Muscle of back (tissue), 11 donors: ENCODE results near the gene FAM185A. TPM values are rescaled to one million over a fixed set of nuclear protein-coding genes. Genes with fewer than 3 reads are reported as not detected.
A peak's percentile ranks its signal among the peaks of the same experiment; 100 is the strongest.
"Not testable (repeated sequence)": the region's sequence is repeated elsewhere in the genome, so short reads cannot be mapped to it uniquely, and the experiment has no call there.

ENCODE experiments used
- DNase-seq, 3 donors: peaks; one replicate each; pipeline versions ENCODE4 v3.0.0 to v3.0.0-alpha.2; 2013
- polyA plus RNA-seq, 10 donors: library from polyadenylated mRNA; unstranded; fragments of 120-200 nt; gene quantifications; one replicate each; pipeline ENCODE4 v1.2.1, GENCODE V29; 2013; ENCODE audit not compliant: insufficient read length in 10 of 10

The FAM185A gene
- polyA plus RNA-seq, 10 donors: 3.5 to 8.2 (median 5.2) TPM

DNA sequence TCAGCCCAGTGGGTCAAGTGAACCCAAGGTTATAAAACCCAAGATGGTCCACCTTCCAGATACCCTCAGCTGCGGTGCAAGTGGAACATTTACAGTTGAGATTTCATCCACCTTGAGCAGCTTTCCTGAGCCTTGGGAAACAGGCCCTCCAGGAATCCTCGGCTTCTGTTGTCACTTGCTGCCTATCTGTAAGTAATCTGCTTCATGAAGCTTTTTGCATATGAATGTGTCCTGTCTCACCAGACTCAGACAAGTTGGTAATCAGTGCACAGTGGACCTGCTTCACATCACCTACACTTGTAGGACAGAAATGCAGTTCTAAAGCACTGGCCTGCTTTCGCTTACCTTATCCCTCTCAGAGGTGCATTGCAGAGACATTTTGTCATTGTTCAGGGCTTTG, 80.3 kb downstream of the FAM185A start:
- no peak for DNase-seq

DNA sequence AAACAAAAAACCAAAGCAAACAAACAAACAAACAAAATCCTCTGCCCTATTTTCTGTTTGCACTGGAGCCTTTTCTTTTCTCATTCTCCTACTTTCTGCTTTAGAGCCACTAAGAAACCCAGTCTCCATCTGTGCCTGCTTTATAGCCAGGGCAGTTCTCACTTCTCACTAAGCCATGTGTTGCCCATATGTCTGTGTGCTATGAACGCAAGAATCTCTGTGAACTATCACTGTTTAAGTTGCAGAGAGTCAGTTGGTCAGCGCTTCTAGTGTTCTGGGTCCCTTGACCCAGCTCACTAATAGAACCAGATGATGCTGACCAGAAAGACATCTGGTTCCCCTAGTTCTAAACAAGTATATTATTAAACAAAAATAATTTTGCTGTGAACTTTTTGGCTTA, 81.4 kb downstream of the FAM185A start:
- no peak for DNase-seq

DNA sequence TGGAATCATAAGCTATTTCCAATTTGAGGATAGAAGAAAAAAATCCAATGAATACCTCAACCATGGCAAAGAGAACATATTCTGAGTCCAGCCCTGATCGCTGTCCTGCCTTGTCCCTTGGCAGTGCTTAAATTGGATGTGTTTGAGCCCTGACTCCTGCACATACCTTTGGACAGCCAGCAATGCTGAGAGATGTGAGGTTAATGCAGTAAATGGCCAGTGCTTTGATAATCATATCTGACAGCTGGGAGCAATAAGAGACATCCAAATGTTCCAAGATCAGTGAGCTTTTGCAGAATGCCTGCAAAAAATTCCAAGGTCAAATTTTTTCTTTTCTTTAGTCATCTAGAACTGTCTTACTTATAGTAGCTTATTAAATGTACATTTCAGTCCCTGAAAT, 83.9 kb downstream of the FAM185A start:
- peak in 2 of 3 donors; percentile 55 to 59 for DNase-seq

DNA sequence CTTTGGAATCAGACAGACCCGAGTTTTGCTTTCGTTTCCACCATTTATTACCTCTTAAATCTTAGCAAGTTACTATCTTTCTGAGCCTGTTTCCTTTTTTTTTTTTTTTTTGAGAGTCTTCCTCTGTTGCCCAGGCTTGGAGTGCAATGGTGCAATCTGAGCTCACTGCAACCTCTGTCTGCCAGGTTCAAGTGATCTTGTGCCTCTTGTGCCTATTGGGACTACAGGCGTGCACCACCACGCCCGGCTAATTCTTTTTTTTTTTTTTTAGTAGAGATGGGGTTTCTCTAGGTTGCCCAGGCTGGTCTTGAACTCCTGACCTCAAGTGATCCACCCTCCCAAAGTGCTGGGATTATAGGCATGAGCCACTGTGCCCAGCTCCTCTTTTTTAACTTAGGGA, 84.5 kb downstream of the FAM185A start:
- no peak for DNase-seq

DNA sequence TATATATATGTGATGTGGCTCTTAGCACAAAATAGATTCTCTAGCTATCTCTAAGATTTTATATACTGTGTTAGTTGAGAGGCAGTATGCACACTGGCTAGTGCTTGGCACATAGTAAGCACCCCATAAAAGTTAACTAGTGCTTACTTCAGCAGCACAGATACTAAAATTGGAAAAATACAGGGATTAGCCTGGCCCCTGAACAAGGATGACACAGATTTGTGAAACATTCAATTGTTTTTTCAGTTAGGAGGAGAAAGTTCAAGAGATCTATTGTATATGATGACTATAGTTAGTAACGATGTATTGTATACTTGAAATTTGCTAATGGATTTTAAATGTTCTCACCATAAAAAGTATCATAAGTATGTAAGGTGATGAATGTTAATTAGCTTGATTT, 85.7 kb downstream of the FAM185A start:
- DNase-seq: no peak

DNA sequence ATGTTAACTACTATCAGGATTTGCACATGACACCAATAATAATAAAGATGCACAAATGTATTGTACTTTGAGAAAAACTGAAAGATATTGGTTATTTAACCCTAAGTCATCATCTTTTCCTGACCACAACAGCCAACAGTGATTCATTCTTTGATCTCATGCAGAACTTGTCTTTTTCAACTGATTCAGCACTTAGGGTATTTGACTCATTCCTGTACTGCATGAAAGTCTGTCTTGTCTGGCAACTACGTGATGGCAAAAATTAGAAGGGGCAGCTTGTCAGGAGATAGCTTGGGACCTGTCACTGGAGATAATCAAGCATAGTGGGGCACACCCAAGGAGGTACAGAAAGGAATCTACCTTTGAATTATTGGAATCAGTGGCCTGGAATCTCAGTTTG, 86.2 kb downstream of the FAM185A start:
- DNase-seq: peak in 1 of 3 donors; percentile 63

DNA sequence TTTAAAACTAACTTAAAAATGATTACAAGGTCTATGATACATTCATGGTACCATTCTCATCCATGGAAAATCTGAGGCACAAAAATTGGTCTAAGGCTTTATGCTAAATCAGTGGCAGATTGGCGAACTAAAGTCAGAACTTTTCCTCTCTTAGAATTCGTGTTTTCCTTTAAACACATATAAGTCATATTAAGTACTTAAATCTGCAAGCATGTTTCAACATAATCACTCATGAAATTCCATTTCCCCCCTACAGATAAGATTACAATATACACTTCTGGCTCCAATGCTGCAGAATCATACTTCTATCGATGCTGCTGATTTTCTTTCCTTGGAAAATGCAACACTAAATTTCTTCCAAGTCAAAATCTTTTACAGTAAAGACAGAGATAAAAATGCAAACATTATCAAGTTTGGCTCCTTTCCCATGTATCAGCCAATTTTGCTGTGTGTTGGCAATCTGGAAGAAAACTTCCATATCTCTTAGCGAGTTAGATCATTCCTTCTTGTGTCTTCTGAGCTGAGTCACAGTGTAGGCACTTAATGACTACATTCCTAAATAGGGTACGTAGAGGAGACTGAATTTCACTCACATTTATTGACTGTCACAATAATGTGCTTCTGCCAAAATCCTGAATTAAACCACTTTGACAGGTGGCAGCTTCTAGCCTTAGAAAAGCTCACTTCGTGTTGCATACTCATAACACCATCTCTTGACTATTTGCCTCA, 87.6 kb downstream of the FAM185A start:
- peak; percentile 59 to 85 (median 71) for DNase-seq

DNA sequence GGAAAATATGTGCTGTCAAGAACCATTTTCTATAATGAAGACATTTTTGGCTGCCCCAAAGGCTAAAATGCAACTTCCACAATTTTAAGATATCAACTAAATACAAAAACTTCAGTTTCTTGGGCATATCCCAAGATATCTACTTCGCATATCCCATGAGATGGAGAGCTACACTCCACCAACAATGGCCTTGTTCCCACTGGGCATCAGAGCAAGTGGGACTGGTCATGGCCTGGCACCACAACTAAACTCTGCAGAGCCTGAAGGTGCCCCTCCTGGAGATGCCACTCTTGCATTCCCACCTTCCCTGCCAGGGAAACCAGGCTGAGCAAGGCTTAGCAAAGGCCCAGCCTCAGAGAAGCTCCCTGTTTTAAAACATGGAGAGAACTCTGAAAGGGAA, 88.2 kb downstream of the FAM185A start:
- no peak for DNase-seq

DNA sequence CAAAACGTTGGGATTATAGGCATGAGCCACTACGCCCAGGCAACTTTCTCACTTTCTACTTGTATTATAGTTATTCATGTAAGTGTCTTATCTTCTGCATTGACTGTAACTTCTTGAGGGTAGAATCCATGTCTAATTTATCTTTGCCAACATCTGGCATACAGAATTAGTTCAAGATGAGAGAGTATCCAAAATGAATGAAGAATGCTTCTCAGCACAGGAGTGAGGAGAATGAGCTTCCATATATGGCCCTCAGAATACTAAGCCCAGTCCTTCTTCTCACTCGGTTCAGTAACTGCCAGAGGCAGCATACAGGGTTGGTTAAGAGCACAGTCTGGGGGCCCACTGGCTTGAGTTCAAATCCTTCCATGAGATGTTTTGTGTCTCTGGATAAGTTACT, 89.0 kb downstream of the FAM185A start:
- no peak for DNase-seq

DNA sequence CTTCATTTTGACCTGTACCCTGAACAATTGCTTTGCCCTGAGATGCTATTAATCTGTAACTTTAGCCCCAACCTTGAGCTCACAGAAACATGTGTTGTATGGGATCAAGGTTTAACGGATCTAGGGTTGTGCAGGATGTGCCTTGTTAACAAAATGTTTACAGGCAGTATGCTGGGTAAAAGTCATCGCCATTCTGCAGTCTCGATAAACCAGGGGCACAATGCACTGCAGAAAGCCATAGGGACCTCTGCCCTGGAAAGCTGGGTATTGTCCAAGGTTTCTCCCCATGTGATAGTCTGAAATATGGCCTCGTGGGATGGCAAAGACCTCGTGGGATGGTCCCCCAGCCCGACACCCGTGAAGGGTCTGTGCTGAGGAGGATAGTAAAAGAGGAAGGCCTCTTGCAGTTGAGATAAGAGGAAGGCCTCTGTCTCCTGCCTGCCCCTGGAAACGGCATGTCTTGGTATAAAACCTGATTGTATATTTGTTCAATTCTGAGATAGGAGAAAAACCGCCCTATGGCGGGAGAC, 89.8 kb downstream of the FAM185A start:
- DNase-seq: not testable (repeated sequence)

DNA sequence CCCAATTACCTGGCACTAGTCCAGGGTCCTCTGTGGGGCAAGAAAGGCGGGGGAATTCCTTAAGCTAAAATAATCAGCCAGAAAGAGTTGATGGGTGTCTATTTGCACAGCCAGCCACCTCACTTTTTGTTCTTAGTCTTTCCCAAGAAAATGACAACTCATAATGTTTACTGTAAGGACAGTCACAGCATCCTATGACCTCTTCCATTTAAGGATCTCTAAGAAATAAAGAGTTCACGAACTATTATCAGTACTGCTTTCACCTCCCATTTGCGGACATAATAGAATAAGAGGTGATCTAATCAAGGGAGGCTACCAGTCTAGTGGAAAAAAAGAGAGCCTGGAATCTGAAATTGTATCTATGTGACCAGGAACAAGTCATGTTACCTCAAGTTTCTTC, 91.6 kb downstream of the FAM185A start:
- no peak for DNase-seq

DNA sequence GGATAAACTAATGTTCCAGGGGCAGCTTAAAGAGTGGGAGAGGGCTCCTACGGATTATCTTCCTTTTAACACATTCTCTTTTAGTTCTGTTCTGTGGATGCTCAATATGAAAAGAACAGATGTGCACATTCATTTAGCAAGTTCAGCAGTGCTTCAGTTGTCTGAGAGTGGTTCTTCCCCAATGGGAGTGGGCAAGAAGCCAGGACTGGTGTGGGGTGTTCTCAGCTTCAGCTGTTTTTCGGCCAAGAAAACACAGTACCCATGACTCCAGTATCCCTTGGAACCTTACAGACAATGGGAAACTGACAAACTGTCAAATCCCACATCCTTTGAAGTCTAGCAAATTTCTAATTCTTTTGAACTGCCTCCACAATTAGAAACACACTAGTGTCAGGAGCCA, 92.5 kb downstream of the FAM185A start:
- peak in 1 of 3 donors; percentile 63 for DNase-seq

DNA sequence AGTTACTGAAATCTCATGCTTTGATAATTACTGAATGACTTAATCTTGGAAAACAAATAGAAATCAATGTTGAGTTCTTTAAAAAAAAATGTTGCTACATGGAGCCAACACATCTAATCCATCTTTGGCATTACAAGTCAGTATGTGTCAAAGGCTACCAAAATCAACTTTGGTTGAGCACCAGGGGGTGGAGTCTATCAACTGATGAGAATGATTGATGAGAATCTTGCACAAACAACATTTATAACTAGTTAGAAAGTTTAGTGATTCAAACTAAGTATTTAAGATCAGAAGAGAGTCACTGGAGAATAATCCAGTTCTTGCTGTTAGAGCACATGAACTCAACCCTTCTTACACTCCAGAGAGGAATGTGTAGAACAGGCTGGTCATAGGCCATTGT, 93.5 kb downstream of the FAM185A start:
- no peak for DNase-seq

DNA sequence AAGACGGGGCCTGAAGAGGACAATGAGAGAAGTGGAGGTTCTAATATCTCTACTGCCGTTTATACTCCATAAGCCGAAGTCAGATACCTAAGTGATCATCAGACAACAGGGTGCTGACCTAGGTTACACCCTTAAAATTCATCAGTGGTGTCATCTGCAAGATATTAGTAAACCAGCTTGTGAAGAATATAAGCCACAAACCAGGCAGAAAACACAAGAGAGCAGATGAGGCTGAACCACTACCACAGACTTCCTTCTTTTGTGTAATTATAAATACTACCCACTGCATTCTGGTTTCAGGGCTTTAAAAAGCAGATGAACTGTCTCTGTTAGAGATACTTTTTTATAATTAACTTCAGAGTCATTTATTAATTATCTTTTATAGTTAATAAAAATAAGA, 95.1 kb downstream of the FAM185A start:
- no peak for DNase-seq

DNA sequence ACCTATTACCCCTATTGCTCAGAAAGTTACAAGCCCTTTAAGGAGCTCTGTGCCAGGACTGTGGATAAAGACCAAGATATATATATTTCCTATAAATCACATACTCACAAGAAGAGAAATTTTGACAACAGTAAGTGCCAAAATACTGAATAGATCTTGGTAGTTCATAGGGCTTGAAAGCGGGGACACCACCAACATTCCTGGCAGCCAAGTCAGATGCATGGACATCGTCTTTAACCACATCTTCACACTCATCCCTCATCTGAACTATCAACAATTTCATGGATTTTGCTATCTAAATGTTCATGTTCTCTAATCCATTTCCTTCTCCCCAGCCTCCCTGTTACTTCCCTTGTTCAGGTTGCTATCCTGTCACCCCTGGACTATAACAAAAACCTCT, 96.5 kb downstream of the FAM185A start:
- DNase-seq: no peak

DNA sequence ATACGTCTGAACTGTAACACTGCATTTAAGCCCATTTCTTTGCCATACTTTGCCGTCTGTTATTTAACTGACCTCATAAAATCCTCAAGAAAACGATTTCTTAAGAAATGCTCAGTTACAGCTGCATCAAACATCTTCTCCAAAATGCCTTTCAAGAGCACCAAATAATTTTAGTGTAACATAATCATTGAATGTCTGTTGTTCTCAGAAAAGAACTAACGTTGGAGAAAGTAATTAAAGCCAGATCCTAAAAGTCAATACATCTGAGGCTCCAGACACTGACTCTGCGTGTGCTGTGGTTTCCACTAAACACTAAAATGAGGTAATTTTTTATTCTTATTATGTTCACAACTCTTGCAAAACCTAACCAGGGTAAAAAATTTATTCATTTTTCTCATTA, 100.3 kb downstream of the FAM185A start:
- peak in 1 of 3 donors; percentile 45 for DNase-seq

DNA sequence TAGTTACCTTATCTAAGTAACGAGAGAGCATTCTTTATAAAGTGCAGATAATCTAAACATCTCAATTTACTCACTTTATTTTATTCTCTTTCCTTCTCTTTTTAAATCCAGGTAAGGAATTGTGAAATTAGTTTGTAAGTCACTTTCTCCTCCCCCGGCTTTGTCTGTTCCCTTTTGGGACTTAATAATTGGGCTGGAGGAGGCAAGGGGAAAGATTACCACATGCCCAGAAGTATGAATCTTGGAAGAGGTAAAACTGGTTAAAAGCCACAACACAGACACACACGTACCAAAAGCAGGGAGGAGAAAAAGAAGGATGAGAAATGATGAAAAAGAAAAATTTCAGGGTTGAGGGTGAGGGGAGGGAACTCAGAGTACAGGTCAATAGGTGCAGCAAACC, 100.7 kb downstream of the FAM185A start:
- DNase-seq: no peak

DNA sequence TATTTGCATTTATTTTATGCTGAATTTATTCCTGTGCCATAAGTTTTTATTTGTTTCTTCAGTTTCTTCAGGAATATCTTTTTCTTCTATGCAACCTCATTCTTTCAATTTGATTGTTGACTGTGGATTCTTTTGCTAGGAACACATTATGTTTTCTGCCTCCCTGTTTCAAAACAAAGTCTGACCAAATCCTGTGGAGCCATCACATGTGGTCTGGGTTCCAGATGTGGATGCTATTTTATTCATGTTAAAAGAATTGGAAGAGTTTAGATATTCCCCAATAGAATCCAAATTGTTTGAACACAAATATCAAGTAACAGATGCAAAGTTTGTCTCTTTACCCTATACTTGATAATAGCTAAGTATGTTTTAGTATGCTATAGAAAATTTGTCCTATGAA, 107.2 kb downstream of the FAM185A start:
- no peak for DNase-seq

Other genes starting within 250 kb of the FAM185A start
- gene RASA4B, start 231.2 kb upstream of the FAM185A start, polyA plus RNA-seq: 10 to 100 TPM in 9 of 10 donors, 1 to 10 TPM in 1; 8.4 to 21.6 (median 11.4) TPM
- 10 to 100 TPM in 3 of 10 donors, 1 to 10 TPM in 7; 1.2 to 16.5 (median 8.6) TPM for gene UPK3BL2, start 205.3 kb upstream of the FAM185A start, polyA plus RNA-seq
- 10 to 100 TPM in 3 of 10 donors, 1 to 10 TPM in 7; 2.3 to 13.2 (median 5.3) TPM for gene SPDYE2, start 197.8 kb upstream of the FAM185A start, polyA plus RNA-seq
- 10 to 100 TPM; 50.7 to 80.4 (median 63.5) TPM for gene POLR2J3, start 176.4 kb upstream of the FAM185A start, polyA plus RNA-seq
- gene RASA4, start 132.2 kb upstream of the FAM185A start, polyA plus RNA-seq: 10 to 100 TPM; 16.3 to 43.7 (median 27.8) TPM
- gene UPK3BL1, start 106.2 kb upstream of the FAM185A start, polyA plus RNA-seq: 10 to 100 TPM in 6 of 10 donors, 1 to 10 TPM in 4; 3.7 to 50.4 (median 10.9) TPM
- gene SPDYE2B, start 98.7 kb upstream of the FAM185A start, polyA plus RNA-seq: 1 to 10 TPM in 7 of 10 donors, under 1 TPM in 3; 0.32 to 3.9 (median 1.7) TPM
- 1 to 10 TPM in 8 of 10 donors, under 1 TPM in 1, not detected in 1; 0.54 to 4.3 (median 2.4) TPM for gene POLR2J2, start 77.3 kb upstream of the FAM185A start, polyA plus RNA-seq
- 10 to 100 TPM; 28.5 to 63.5 (median 39.1) TPM for gene LRRC17, start 164.0 kb downstream of the FAM185A start, polyA plus RNA-seq